KG1 (cell line): ENCODE measurements around the gene ZP1.
A peak's percentile ranks its signal among the peaks of the same experiment; 100 is the strongest.
"Not testable (repeated sequence)": the region's sequence is repeated elsewhere in the genome, so short reads cannot be mapped to it uniquely, and the experiment has no call there.

Experiments
- DNase-seq: peaks from one replicate; lab custom pipeline; 2025; lab: John Stamatoyannopoulos, UW

Gene ZP1

GRCh38 chr11:60878245-60879101, 11.1 kb downstream of the ZP1 start:
- DNase-seq, result no peak

GRCh38 chr11:60879104-60879503, 11.8 kb downstream of the ZP1 start:
- no peak for DNase-seq

GRCh38 chr11:60879971-60880588, 12.7 kb downstream of the ZP1 start:
- no peak for DNase-seq

GRCh38 chr11:60880643-60881282, 13.4 kb downstream of the ZP1 start:
- no peak for DNase-seq

- DNase-seq, result peak; percentile 17
Measured at GRCh38 chr11:60887556-60887955, 20.2 kb downstream of the ZP1 start.

- DNase-seq, result no peak
Measured at GRCh38 chr11:60889869-60890311, 22.5 kb downstream of the ZP1 start.

- DNase-seq, result no peak
Measured at GRCh38 chr11:60890696-60891095, 23.4 kb downstream of the ZP1 start.

- DNase-seq, result no peak
Measured at GRCh38 chr11:60891103-60891741, 23.9 kb downstream of the ZP1 start.

GRCh38 chr11:60895687-60896086, 28.3 kb downstream of the ZP1 start:
- no peak for DNase-seq

GRCh38 chr11:60897496-60897895, 30.2 kb downstream of the ZP1 start:
- DNase-seq, result no peak

GRCh38 chr11:60899046-60899936, 31.9 kb downstream of the ZP1 start:
- peak; percentile 43 for DNase-seq

GRCh38 chr11:60899977-60900376, 32.6 kb downstream of the ZP1 start:
- DNase-seq, result no peak

GRCh38 chr11:60900673-60901404, 33.5 kb downstream of the ZP1 start:
- DNase-seq, result no peak

GRCh38 chr11:60902625-60903024, 35.3 kb downstream of the ZP1 start:
- no peak for DNase-seq

GRCh38 chr11:60905047-60905446, 37.7 kb downstream of the ZP1 start:
- no peak for DNase-seq

GRCh38 chr11:60905551-60906113, 38.3 kb downstream of the ZP1 start:
- DNase-seq, result no peak

GRCh38 chr11:60906132-60906972, 39.0 kb downstream of the ZP1 start, which contains the start of gene PRPF19:
TSS of gene PRPF19 (minus strand) at chr11:60906585. CDS start at chr11:60906382, 203 bp downstream.
- peak; percentile 99 for DNase-seq

GRCh38 chr11:60908803-60909202, 41.5 kb downstream of the ZP1 start:
- DNase-seq, result no peak

- not testable (repeated sequence) for DNase-seq
Measured at GRCh38 chr11:60909680-60910280, 42.4 kb downstream of the ZP1 start.
